ENCODE results near the gene ZBTB16. TPM values are rescaled to one million over a fixed set of nuclear protein-coding genes. Genes with fewer than 3 reads are reported as not detected.

ZBTB16 gene
- total and polyA plus RNA-seq, 4 donors = 21.4 to 224 (median 102) TPM

- H3K4me3 ChIP-seq = no peak overlapping the region
- peak overlapping the region; percentile 39 to 58 for H3K27ac ChIP-seq (ENCODE audit: low read depth in 1 of 2, low read length in 1 of 2)
- peaks cover 26 to 58% (median 51%) of the 10 kb centered on the region in 5 donors for H3K4me1 ChIP-seq (ENCODE audit: control insufficient read depth in 5 of 5, insufficient read depth in 5 of 5, low read length in 5 of 5)
- no peak for ATAC-seq (ENCODE audit: insufficient read depth, low FRiP score)
- H3K9ac ChIP-seq (ENCODE audit: insufficient read depth in 1 of 2, low read length in 2 of 2) = no peak overlapping the region
- whole genome bisulfite sequencing, 2 donors = 87 to 89% methylated on average over 4 of the region's 4 CpGs
- peaks cover 0 to 11% (median 0%) of the 10 kb centered on the region in 3 donors for H3K27me3 ChIP-seq (ENCODE audit: control insufficient read depth in 3 of 3, insufficient read depth in 3 of 3, low read length in 2 of 3)
- no peaks in the 10 kb centered on the region for H3K9me3 ChIP-seq (ENCODE audit: control insufficient read depth in 4 of 4, insufficient read depth in 3 of 4, low read length in 3 of 4)
- TF ChIP-seq CTCF (IDR thresholded peaks at IDR 0.05; ENCODE audit: control extremely low read depth, extremely low read depth) = no peak
- no peak for DNase-seq
- H3K36me3 ChIP-seq (ENCODE audit: control insufficient read depth in 4 of 4, insufficient read depth in 4 of 4, low read length in 4 of 4) = peaks cover 0 to 33% (median 10%) of the 10 kb centered on the region in 4 donors
Observed at GRCh38 chr11:114078423-114078822, 18.9 kb downstream of the ZBTB16 start.

DNA sequence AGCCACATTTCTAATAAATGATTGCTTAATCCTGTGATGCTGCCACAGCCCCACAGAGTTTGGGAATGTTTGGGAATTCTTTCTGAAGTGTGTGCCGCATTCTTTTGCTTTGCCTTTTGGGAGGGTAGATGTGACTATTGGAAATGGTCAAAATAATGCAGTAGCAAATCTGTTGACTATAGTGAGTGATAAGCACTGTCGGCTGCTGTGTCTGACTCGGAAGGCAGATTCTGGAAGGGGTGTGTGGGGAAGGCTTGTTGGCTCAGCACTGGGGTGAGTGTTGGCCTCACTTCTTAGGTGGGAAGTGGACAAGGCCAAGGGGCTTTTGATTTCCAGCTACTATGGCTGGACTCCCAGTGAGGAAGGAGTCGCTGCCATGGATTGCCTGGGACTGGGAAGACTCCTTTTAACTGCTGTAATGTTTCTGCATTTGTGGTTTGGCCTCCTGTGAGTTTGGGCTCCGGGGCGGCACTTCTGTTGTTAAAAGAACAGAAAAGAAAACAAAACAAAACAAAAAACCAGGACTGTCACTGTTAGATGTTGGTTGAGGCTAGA, 20.1 kb downstream of the ZBTB16 start:
- no peak for TF ChIP-seq CTCF (IDR thresholded peaks at IDR 0.05; ENCODE audit: control extremely low read depth, extremely low read depth)
- H3K9me3 ChIP-seq (ENCODE audit: control insufficient read depth in 4 of 4, insufficient read depth in 3 of 4, low read length in 3 of 4) = no peaks in the 10 kb centered on the region
- DNase-seq (peak in 2 of 3 donors; percentile 65 to 70), ATAC-seq (ENCODE audit: insufficient read depth, low FRiP score) (no peak)
- H3K27ac ChIP-seq (ENCODE audit: low read depth in 1 of 2, low read length in 1 of 2) = peak overlapping the region; percentile 79 to 90
- peaks cover 25 to 61% (median 51%) of the 10 kb centered on the region in 5 donors for H3K4me1 ChIP-seq (ENCODE audit: control insufficient read depth in 5 of 5, insufficient read depth in 5 of 5, low read length in 5 of 5)
- H3K27me3 ChIP-seq (ENCODE audit: control insufficient read depth in 3 of 3, insufficient read depth in 3 of 3, low read length in 2 of 3) = peaks cover 0 to 5% (median 0%) of the 10 kb centered on the region in 3 donors
- H3K4me3 ChIP-seq = no peak overlapping the region
- peaks cover 0 to 33% (median 10%) of the 10 kb centered on the region in 4 donors for H3K36me3 ChIP-seq (ENCODE audit: control insufficient read depth in 4 of 4, insufficient read depth in 4 of 4, low read length in 4 of 4)
- WGBS, 2 donors = 42 to 43% methylated on average over 6 of the region's 6 CpGs
- H3K9ac ChIP-seq (ENCODE audit: insufficient read depth in 1 of 2, low read length in 2 of 2) = no peak overlapping the region

GRCh38 chr11:114080219-114080618, 20.7 kb downstream of the ZBTB16 start:
- no peaks in the 10 kb centered on the region for H3K9me3 ChIP-seq (ENCODE audit: control insufficient read depth in 4 of 4, insufficient read depth in 3 of 4, low read length in 3 of 4)
- H3K9ac ChIP-seq (ENCODE audit: insufficient read depth in 1 of 2, low read length in 2 of 2) = no peak overlapping the region
- H3K4me3 ChIP-seq = no peak overlapping the region
- peaks cover 0 to 28% (median 9%) of the 10 kb centered on the region in 4 donors for H3K36me3 ChIP-seq (ENCODE audit: control insufficient read depth in 4 of 4, insufficient read depth in 4 of 4, low read length in 4 of 4)
- peaks cover 0 to 5% (median 0%) of the 10 kb centered on the region in 3 donors for H3K27me3 ChIP-seq (ENCODE audit: control insufficient read depth in 3 of 3, insufficient read depth in 3 of 3, low read length in 2 of 3)
- ATAC-seq (ENCODE audit: insufficient read depth, low FRiP score) = peak; percentile 45
- DNase-seq = no peak
- 25 to 28% methylated on average over 5 of the region's 5 CpGs for WGBS, 2 donors
- no peak for TF ChIP-seq CTCF (IDR thresholded peaks at IDR 0.05; ENCODE audit: control extremely low read depth, extremely low read depth)
- H3K27ac ChIP-seq (ENCODE audit: low read depth in 1 of 2, low read length in 1 of 2) = peak overlapping the region; percentile 79 to 90
- peaks cover 23 to 63% (median 50%) of the 10 kb centered on the region in 5 donors for H3K4me1 ChIP-seq (ENCODE audit: control insufficient read depth in 5 of 5, insufficient read depth in 5 of 5, low read length in 5 of 5)
